ENCODE measurements around the gene YEATS2. TPM values are rescaled to one million over a fixed set of nuclear protein-coding genes. Genes with fewer than 3 reads are reported as not detected.

YEATS2 gene
- polyA plus RNA-seq, 3 donors: 4.2 to 33.0 (median 5.0) TPM

- H2AFZ ChIP-seq (ENCODE audit: insufficient read depth, low read depth, low read length, poor library complexity, severe bottlenecking): no peak overlapping the region
- Mint-ChIP-seq H3K27ac (peak overlapping the region in 2 of 7 donors; percentile 28 to 40), H3K36me3 (peaks cover 28 to 73% of the 10 kb centered on the region in 2 donors), H3K27me3 (ENCODE audit: low read depth in 3 of 3) (no peaks in the 10 kb centered on the region), H3K4me3 (no peak overlapping the region), H3K4me1 (peaks cover 6% of the 10 kb centered on the region), H3K9me3 (no peaks in the 10 kb centered on the region)
- DNase-seq: no peak
- WGBS (ENCODE audit: insufficient coverage): 76% methylated on average over 2 of the region's 7 CpGs
- H3K9me3 ChIP-seq (replicated peaks in 1 of 2; ENCODE audit: control insufficient read depth in 1 of 2, insufficient read depth in 1 of 2, low read length in 2 of 2): no peaks in the 10 kb centered on the region
- H3K27me3 ChIP-seq (ENCODE audit: control insufficient read depth in 2 of 2, insufficient read depth in 2 of 2, low read length in 2 of 2): no peaks in the 10 kb centered on the region
- no peak overlapping the region for H3K9ac ChIP-seq (ENCODE audit: insufficient read depth, low read length, poor library complexity, severe bottlenecking)
- H3K4me3 ChIP-seq (replicated peaks in 1 of 3; ENCODE audit: low read depth in 2 of 3, low read length in 3 of 3): no peak overlapping the region
- H3K4me1 ChIP-seq (ENCODE audit: control insufficient read depth in 1 of 2, insufficient read depth in 2 of 2, low read length in 2 of 2): peaks cover 3% of the 10 kb centered on the region in 2 donors
- TF ChIP-seq CTCF (IDR thresholded peaks at IDR 0.05): no peak
- H3K27ac ChIP-seq (ENCODE audit: low read depth in 1 of 2, low read length in 2 of 2): no peak overlapping the region
- intact Hi-C loops (cut with micrococcal nuclease): loop anchor here in 1 of 2 donors (5.0 kb wide), 1 partner anchor 293 kb away; no protein-coding TSS in a partner anchor
- H4K20me1 ChIP-seq (ENCODE audit: insufficient read depth, low read length): no peaks in the 10 kb centered on the region
- H3K79me2 ChIP-seq (ENCODE audit: insufficient read depth, low read length): no peaks in the 10 kb centered on the region
- peaks cover 32 to 80% of the 10 kb centered on the region in 2 donors for H3K36me3 ChIP-seq (replicated peaks in 1 of 2; ENCODE audit: control insufficient read depth in 1 of 2, insufficient read depth in 2 of 2, low read length in 2 of 2)
- H3K4me2 ChIP-seq (replicated peaks; ENCODE audit: extremely low read depth, low read length, poor library complexity, severe bottlenecking): no peak overlapping the region
Measured at GRCh38 chr3:183764847-183765731, 67.5 kb downstream of the YEATS2 start.

GRCh38 chr3:183766107-183766506 is 68.5 kb downstream of the YEATS2 start:
- Mint-ChIP-seq H3K9me3 (no peaks in the 10 kb centered on the region), H3K36me3 (peaks cover 23 to 63% of the 10 kb centered on the region in 2 donors)
- H3K27ac ChIP-seq (ENCODE audit: low read depth in 1 of 2, low read length in 2 of 2): peak overlapping the region in 1 of 2 donors; percentile 5

More at GRCh38 chr3:183766107-183766506, 68.5 kb downstream of the YEATS2 start:
- no peaks in the 10 kb centered on the region for H3K9me3 ChIP-seq (replicated peaks in 1 of 2; ENCODE audit: control insufficient read depth in 1 of 2, insufficient read depth in 1 of 2, low read length in 2 of 2)
- no peak overlapping the region for H3K4me3 ChIP-seq (replicated peaks in 1 of 3; ENCODE audit: low read depth in 2 of 3, low read length in 3 of 3)
- H3K4me3 Mint-ChIP-seq: no peak overlapping the region
- TF ChIP-seq CTCF (IDR thresholded peaks at IDR 0.05): no peak
- H3K4me1 ChIP-seq (ENCODE audit: control insufficient read depth in 1 of 2, insufficient read depth in 2 of 2, low read length in 2 of 2): peaks cover 11 to 13% of the 10 kb centered on the region in 2 donors
- DNase-seq: no peak
- intact Hi-C loops (cut with micrococcal nuclease): loop anchor here (2.0 to 5.0 kb wide), 2 partner anchors 294 to 297 kb away; no protein-coding TSS in a partner anchor
- H3K27me3 Mint-ChIP-seq (ENCODE audit: low read depth in 3 of 3): no peaks in the 10 kb centered on the region
- no peak overlapping the region for H3K9ac ChIP-seq (ENCODE audit: insufficient read depth, low read length, poor library complexity, severe bottlenecking)
- no peaks in the 10 kb centered on the region for H4K20me1 ChIP-seq (ENCODE audit: insufficient read depth, low read length)
- peaks cover 14% of the 10 kb centered on the region for H3K4me1 Mint-ChIP-seq
- no peak overlapping the region for H2AFZ ChIP-seq (ENCODE audit: insufficient read depth, low read depth, low read length, poor library complexity, severe bottlenecking)
- H3K4me2 ChIP-seq (replicated peaks; ENCODE audit: extremely low read depth, low read length, poor library complexity, severe bottlenecking): no peak overlapping the region
- H3K79me2 ChIP-seq (ENCODE audit: insufficient read depth, low read length): no peaks in the 10 kb centered on the region
- H3K36me3 ChIP-seq (replicated peaks in 1 of 2; ENCODE audit: control insufficient read depth in 1 of 2, insufficient read depth in 2 of 2, low read length in 2 of 2): peaks cover 24 to 69% of the 10 kb centered on the region in 2 donors
- peak overlapping the region in 1 of 7 donors; percentile 40 for H3K27ac Mint-ChIP-seq
- no peaks in the 10 kb centered on the region for H3K27me3 ChIP-seq (ENCODE audit: control insufficient read depth in 2 of 2, insufficient read depth in 2 of 2, low read length in 2 of 2)
